K562 (cell line): Measurements from ENCODE around the gene PKD1L1. TPM values are rescaled to one million over a fixed set of nuclear protein-coding genes. Genes with fewer than 3 reads are reported as not detected.

Experiments
- ATAC-seq: fragments of 200-7000 bp; cut with Tn5 transposase; 3 replicates; pipeline ENCODE4 v1.9.1; 2020; ENCODE audit warnings: moderate library complexity
- BruUV-seq: library from RNA; stranded (reverse); fragments of 400-500 nt; replicated peaks from 2 replicates; lab custom pipeline; 2021; lab: Mats Ljungman, UMichigan
- CTCF ChIA-PET: fragments of 300-600 bp; formaldehyde crosslinking; extraction: SDS; loops from one replicate; lab custom pipeline; 2021; ENCODE audit warnings: low intra/inter-chr PET ratio; lab: Yijun Ruan, JAX
- POLR2A ChIA-PET: fragments of 300-600, 350-650 bp; sonication (Branson Sonifier 250); formaldehyde crosslinking; extraction: SDS; loops from one replicate; lab custom pipeline; 2021; ENCODE audit warnings: antibody characterized with exemption, inconsistent platforms; lab: Yijun Ruan, JAX
- DNase-seq, 4 experiments: peaks; one replicate each; pipeline versions ENCODE4 v3.0.0 to v3.0.0-alpha.2; 2011 to 2018; ENCODE audit warnings: low spot score in 3 of 4, mixed read lengths in 3 of 4; ENCODE audit errors: extremely low read depth in 1 of 4
- FAIRE-seq: peaks from 2 replicates; lab custom pipeline; 2011; peaks lifted over from hg19 to GRCh38; lab: Jason Lieb, UNC
- H2AFZ ChIP-seq: 2 replicates; pipeline ENCODE4 v1.6.0; 2011; ENCODE audit warnings: low read depth, low read length, control low read depth, inconsistent platforms
- H3K27ac ChIP-seq: fragments of 200-600 bp; 3 replicates; pipeline ENCODE4 v1.8.0; 2011; ENCODE audit warnings: low read depth, mild to moderate bottlenecking, control low read depth, inconsistent platforms, low read length, moderate library complexity, mixed read lengths; ENCODE audit errors: extremely low read depth
- H3K27me3 ChIP-seq, 2 experiments: fragments of 300-600 bp in 1 of 2; 2 replicates in 1 of 2; 3 replicates in 1 of 2; pipeline versions ENCODE4 v1.6.0 to v1.8.0; 2011; ENCODE audit warnings: inconsistent platforms in 2 of 2, low read length in 2 of 2, mild to moderate bottlenecking in 1 of 2, mixed read lengths in 1 of 2, moderate library complexity in 1 of 2; ENCODE audit not compliant: control insufficient read depth in 2 of 2, insufficient read depth in 2 of 2
- H3K36me3 ChIP-seq: fragments of 300-600 bp; 3 replicates; pipeline ENCODE4 v1.8.0; 2011; ENCODE audit warnings: mild to moderate bottlenecking, low read length, inconsistent platforms; ENCODE audit not compliant: control insufficient read depth, insufficient read depth
- H3K4me1 ChIP-seq, 2 experiments: fragments of 200-600 bp in 1 of 2; replicated peaks in 1 of 2; 2 replicates in 1 of 2; 3 replicates in 1 of 2; pipeline versions ENCODE4 v1.5.1 to v1.8.0; 2011; ENCODE audit warnings: inconsistent platforms in 2 of 2, low read length in 2 of 2, mild to moderate bottlenecking in 1 of 2, mixed read lengths in 1 of 2, moderate library complexity in 1 of 2; ENCODE audit not compliant: control insufficient read depth in 2 of 2, insufficient read depth in 2 of 2
- H3K4me2 ChIP-seq: 2 replicates; pipeline ENCODE4 v1.6.1; 2011; ENCODE audit warnings: low read length, control low read depth, inconsistent platforms, mixed read lengths; ENCODE audit not compliant: insufficient read depth
- H3K4me3 ChIP-seq: fragments of 200-600 bp; sonication (generic), shearing (Covaris generic); 2 replicates; pipeline ENCODE4 v1.5.1; 2016; ENCODE audit warnings: control low read depth, inconsistent platforms
- H3K79me2 ChIP-seq: fragments of 200-600 bp; 3 replicates; pipeline ENCODE4 v1.8.0; 2011; ENCODE audit warnings: low read length, inconsistent platforms; ENCODE audit not compliant: control insufficient read depth, insufficient read depth
- H3K9ac ChIP-seq, 2 experiments: 2 replicates each; pipeline versions ENCODE4 v1.6.0 to v1.6.1; 2011; ENCODE audit warnings: low read depth in 2 of 2, low read length in 2 of 2, control low read depth in 1 of 2, inconsistent platforms in 1 of 2, mild to moderate bottlenecking in 1 of 2, mixed read lengths in 1 of 2; ENCODE audit not compliant: insufficient read depth in 1 of 2
- H3K9me1 ChIP-seq: one replicate; pipeline ENCODE4 v1.6.0; 2011; ENCODE audit warnings: inconsistent platforms, mild to moderate bottlenecking, low read length, moderate library complexity; ENCODE audit not compliant: control insufficient read depth, insufficient read depth
- H3K9me3 ChIP-seq: replicated peaks from 2 replicates; pipeline ENCODE4 v1.5.1; 2011; ENCODE audit warnings: low read depth, low read length, inconsistent platforms; ENCODE audit not compliant: control insufficient read depth, insufficient read depth
- H4K20me1 ChIP-seq: replicated peaks from 2 replicates; pipeline ENCODE4 v1.6.1; 2011; ENCODE audit warnings: low read length, inconsistent platforms, mixed read lengths; ENCODE audit not compliant: control insufficient read depth, insufficient read depth
- BRCA1 ChIP-seq, 2 experiments: fragments of 450-650 bp in 1 of 2; sonication (generic) in 1 of 2; formaldehyde crosslinking in 1 of 2; IDR thresholded peaks; 2 replicates each; pipeline versions ENCODE4 v1.5.0 to v1.6.1; 2017 to 2020; ENCODE audit warnings: mild to moderate bottlenecking in 1 of 2, missing genetic modification reagents in 1 of 2
- BRF1 ChIP-seq: IDR thresholded peaks from 3 replicates; pipeline ENCODE4 v1.6.1; 2011; ENCODE audit warnings: borderline replicate concordance, mild to moderate bottlenecking; ENCODE audit not compliant: insufficient read length; ENCODE audit errors: extremely low read depth
- CBX8 ChIP-seq: fragments of 200-600 bp; sonication (generic); IDR thresholded peaks from 2 replicates; pipeline ENCODE4 v1.6.1; 2012; ENCODE audit warnings: borderline replicate concordance, mixed run types, low read depth, mild to moderate bottlenecking, moderate library complexity, mixed read lengths, low read length, control low read depth, inconsistent platforms; ENCODE audit not compliant: poor library complexity, severe bottlenecking; ENCODE audit errors: extremely low read depth
- KLF13 ChIP-seq: fragments of 450-650 bp; IDR thresholded peaks from 2 replicates; pipeline ENCODE4 v1.6.1; 2016; ENCODE audit warnings: missing genetic modification characterization, low read depth, mild to moderate bottlenecking, missing compliant biosample characterization, moderate library complexity, borderline replicate concordance
- RFX7 ChIP-seq: fragments of 250-450 bp; sonication (Bioruptor Pico); IDR thresholded peaks from 2 replicates; pipeline ENCODE4 v1.5.1; 2021; ENCODE audit warnings: mild to moderate bottlenecking
- SRSF3 ChIP-seq: fragments of 200-400 bp; formaldehyde crosslinking; IDR thresholded peaks from 2 replicates; pipeline ENCODE4 v1.6.1; 2016; ENCODE audit warnings: mild to moderate bottlenecking, low read length, moderate library complexity; ENCODE audit not compliant: insufficient read depth
- ZNF143 ChIP-seq: sonication (generic); formaldehyde crosslinking; IDR thresholded peaks from 2 replicates; pipeline ENCODE4 v1.9.0; 2022; ENCODE audit warnings: mild to moderate bottlenecking, missing genetic modification reagents
- WGBS: fragments of 100-300 bp; shearing (Covaris generic); methylation state at CpG from one replicate; pipeline ENCODE4 v1.1.6; 2016; ENCODE audit warnings: low coverage, mixed read lengths; ENCODE audit not compliant: insufficient coverage; ENCODE audit errors: missing lambda C conversion rate; 5-methylcytosine and 5-hydroxymethylcytosine counted together
- in situ Hi-C: fragments of 300-500 bp; cut with MboI; formaldehyde crosslinking; loops from 4 replicates; pipeline ENCODE4 v1.15.0; 2018; ENCODE audit warnings: inconsistent platforms, mixed read lengths
- intact Hi-C: fragments of 100-400 bp; cut with micrococcal nuclease; formaldehyde crosslinking; loops from 2 replicates; pipeline ENCODE4 v1.14.2; 2022
- polyA plus RNA-seq, 8 experiments: library from polyadenylated mRNA; depleted of rRNA in 4 of 8; stranded (reverse) in 5 of 8; unstranded in 3 of 8; fragments of >200 nt; fragmentation: Nextera tagmentation in 2 of 8; fragmentation: Illumina TruSeq in 1 of 8; extraction: Ambion mirVana in 2 of 8; extraction: Trizol in 1 of 8; gene quantifications; 2 replicates each; pipeline versions ENCODE4 v1.2.1 to v1.2.3, GENCODE V29; 2011 to 2014; ENCODE audit warnings: inconsistent platforms in 1 of 8, missing spikeins in 1 of 8
- total RNA-seq, 7 experiments: library from RNA; depleted of rRNA in 6 of 7; stranded (reverse); fragments of >200 nt in 6 of 7; fragmentation: Illumina TruSeq in 2 of 7; extraction: Trizol in 2 of 7; gene quantifications; 2 replicates each; pipeline versions ENCODE4 v1.2.1 to v1.2.3, GENCODE V29; 2011 to 2021; ENCODE audit warnings: low replicate concordance in 1 of 7
- TF ChIP-seq, protein P1 (sequence below): fragments of 250-450 bp; sonication (Bioruptor Pico); IDR thresholded peaks from 2 replicates; pipeline ENCODE4 v1.5.0; 2021; ENCODE audit warnings: mild to moderate bottlenecking, moderate library complexity

The PKD1L1 gene
- total and polyA plus RNA-seq, 9 of the 15 experiments (the other 6 are each of a cell fraction or from before 2014, with no cell fraction given): 0.01 to 0.02 TPM; not detected in 7

DNA sequence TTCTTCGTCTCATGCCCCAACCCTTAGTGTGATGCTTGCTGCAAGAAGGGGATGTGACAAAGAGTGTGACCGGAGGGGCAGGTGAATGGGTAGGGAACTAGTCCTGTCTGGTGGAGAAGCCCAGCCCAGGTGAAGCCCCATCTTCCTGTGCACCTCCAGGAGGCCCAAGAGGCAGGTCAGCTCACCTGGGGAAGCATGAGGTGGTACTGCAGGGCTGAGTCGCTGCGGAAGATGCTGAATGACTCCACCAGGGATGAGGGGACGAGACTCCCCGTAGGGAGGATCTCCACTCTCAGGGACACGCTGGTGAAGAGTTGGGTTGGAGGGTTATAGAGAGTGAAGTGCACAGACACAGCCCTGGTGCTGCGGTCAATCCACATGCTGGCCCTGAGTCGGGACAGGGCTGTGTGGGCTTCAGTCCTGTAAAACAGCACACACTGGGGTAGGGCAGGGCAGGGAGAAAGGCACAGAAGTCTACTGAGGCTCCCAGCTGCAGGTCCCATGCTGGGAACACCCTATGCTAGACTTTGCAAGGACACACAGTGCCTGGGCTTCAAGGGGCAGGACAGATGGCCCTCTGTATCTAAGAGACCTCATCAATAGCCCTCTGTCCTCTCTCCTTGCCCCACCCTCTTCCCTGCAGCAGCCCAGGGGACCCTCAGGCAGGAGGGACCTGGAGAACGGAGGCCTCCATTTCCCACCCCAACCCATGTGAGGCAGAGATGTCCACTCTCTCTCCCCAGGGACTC is 136.5 kb downstream of the PKD1L1 start:
- Histone ChIP-seq H3K79me2 (no peaks in the 10 kb centered on the region), H3K4me2 (no peak overlapping the region), H3K4me1 (no peaks in the 10 kb centered on the region), H3K27me3 (peaks cover 0 to 54% of the 10 kb centered on the region in 2 experiments; a peak in 2 of 5 replicates), H4K20me1 (0 out of 2 replicates have a peak, but pooled peaks cover 4% of the 10 kb centered on the region), H3K36me3 (no peaks in the 10 kb centered on the region), H3K9ac (no peak overlapping the region), H3K9me1 (no peaks in the 10 kb centered on the region), H3K4me3 (no peak overlapping the region), H3K9me3 (no peaks in the 10 kb centered on the region), H3K27ac (no peak overlapping the region), H2AFZ (no peak overlapping the region)
- CTCF ChIA-PET: no interaction called here
- WGBS: 0% methylated on average over 9 of the region's 10 CpGs
- in situ Hi-C loops: no loop called here
- intact Hi-C loops: loop anchor here (10.0 kb wide), 1 partner anchor 377 kb away; no protein-coding TSS in a partner anchor
- ATAC-seq (no peak), DNase-seq (no peak), FAIRE-seq (no peak)
- TF ChIP-seq KLF13 (tag): no peak
- POLR2A ChIA-PET: interaction anchor here (0.6 kb wide), 1 partner anchor 221 kb away, joined by 3 read pairs; no protein-coding TSS in a partner anchor
- BruUV-seq: no TSS peak

DNA sequence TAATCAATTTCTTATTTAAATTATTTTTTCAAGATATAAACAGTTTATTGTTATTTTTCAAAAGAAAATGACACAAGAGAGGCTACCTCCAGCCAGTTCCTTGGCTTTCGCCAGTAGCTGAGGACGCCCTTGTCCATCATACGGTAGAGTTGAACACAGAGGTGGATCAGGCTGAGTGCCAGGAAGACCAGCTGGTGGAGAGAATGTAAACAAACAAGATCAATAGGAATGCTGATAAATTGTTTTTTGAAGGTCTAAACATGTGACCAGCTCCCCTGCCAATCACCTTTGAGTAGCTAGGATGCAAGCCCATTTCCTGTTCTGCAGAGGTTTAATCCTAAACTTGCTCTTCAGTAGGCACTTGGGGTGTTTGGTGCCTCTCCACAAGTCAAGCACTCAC is 138.9 kb downstream of the PKD1L1 start:
- 6% methylated on average over 3 of the region's 3 CpGs for WGBS
- no peak overlapping the region for H3K4me2 ChIP-seq
- H3K4me3 ChIP-seq: no peak overlapping the region
- CTCF ChIA-PET: no interaction called here
- intact Hi-C loops (loop anchor here (5.0 kb wide), 1 partner anchor 542 kb away; no protein-coding TSS in a partner anchor), in situ Hi-C loops (no loop called here)
- no peaks in the 10 kb centered on the region for H3K9me1 ChIP-seq
- no peak for FAIRE-seq
- H4K20me1 ChIP-seq: 0 out of 2 replicates have a peak, but pooled peaks cover 4% of the 10 kb centered on the region
- H3K79me2 ChIP-seq: no peaks in the 10 kb centered on the region
- H3K27me3 ChIP-seq: peaks cover 3 to 47% of the 10 kb centered on the region in 2 experiments; a peak in 3 of 5 replicates
- no peak overlapping the region for H2AFZ ChIP-seq
- H3K36me3 ChIP-seq: no peaks in the 10 kb centered on the region
- no peaks in the 10 kb centered on the region for H3K4me1 ChIP-seq
- no peaks in the 10 kb centered on the region for H3K9me3 ChIP-seq
- POLR2A ChIA-PET: no interaction called here
- no peak overlapping the region for H3K9ac ChIP-seq
- no TSS peak for BruUV-seq
- no peak overlapping the region for H3K27ac ChIP-seq
- no peak for ATAC-seq
- no peak for DNase-seq
- TF ChIP-seq, protein P1, sequence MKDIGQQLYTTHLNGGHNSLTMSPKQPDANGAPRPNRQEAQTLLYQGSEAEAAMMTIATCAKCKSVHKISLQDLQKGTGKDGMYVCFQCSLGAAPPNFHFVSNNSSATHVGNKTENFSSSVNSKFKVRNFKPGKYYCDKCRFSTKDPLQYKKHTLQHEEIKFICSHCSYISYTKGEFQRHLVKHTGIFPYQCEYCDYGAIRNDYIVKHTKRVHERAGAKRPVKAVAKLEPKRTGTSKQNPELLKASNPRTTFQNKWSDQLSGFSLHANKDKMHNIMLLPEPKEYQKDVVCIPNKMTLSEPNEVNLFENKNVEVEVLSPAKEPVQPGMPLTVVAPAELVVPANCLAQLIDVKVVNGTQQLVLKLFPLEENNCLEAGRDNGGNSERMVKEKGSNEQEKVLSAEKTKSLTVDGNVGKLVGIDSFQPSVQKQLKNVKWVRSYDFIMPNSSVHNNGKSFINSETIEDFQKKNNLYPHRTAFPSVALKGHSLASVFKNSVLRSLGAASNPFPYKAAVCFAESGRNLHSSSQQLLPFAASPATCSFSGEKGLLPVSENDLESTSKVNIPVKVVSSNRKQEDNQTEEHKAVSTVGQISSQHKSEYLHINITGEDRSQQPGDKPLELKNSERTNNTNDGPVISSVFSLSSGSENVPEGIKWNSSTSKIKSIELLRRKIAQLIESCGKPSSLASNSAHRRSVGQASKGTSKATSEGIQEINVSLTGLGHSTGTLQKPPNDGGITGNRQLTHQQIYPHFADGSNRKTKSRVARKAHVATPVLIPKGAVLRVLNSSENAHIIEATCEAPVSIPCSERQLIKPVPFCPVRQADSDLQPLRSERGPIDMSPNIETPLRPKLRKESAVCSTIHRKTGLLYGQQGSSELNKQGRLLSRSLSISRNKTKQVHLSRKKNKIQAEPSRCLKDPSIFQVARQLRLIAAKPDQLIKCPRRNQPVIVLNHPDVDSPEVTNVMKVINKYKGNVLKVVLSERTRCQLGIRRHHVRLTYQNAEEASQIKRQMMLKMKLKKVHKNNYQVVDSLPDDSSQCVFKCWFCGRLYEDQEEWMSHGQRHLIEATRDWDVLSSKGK (CRISPR knock-in tag): no peak
- TF ChIP-seq SRSF3 (no peak), BRF1 (no peak), CBX8 (no peak), BRCA1 (IDR thresholded peaks at IDR 0.05) (no peak), BRCA1 (CRISPR knock-in tag; IDR thresholded peaks at IDR 0.05) (no peak), ZNF143 (no peak), RFX7 (CRISPR knock-in tag) (no peak)
